ENCODE data around the gene PDE6H. TPM values are rescaled to one million over a fixed set of nuclear protein-coding genes. Genes with fewer than 3 reads are reported as not detected.

The PDE6H gene
- total RNA-seq, 1 donor from 2014 or later: not detected

GRCh38 chr12:14942196-14942931 is 30.5 kb upstream of the PDE6H start:
- peaks cover 2% of the 10 kb centered on the region for H3K9me3 Mint-ChIP-seq (ENCODE audit: unreplicated experiment)

DNA sequence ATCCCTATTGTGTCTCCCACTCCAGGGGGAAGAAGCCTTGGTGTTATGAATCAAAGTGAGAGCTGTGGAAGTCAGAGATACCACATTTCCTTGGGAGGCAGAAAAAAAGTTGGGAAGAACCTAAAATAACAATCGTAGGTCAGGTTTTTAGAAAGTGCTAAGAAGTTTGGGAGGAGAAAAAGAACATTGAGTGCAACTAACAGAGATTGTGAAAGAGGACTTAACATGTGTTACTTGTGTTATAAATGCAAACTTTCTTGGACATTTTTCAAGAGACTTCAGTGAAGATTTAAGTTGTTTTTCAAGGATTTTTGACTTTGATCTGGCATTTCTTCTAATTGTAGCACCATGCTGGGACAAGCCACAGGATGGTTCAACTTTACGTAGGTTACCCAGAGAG is 26.7 kb upstream of the PDE6H start:
- no peaks in the 10 kb centered on the region for H3K36me3 Mint-ChIP-seq (ENCODE audit: unreplicated experiment)

More at GRCh38 chr12:14942196-14942931, 30.5 kb upstream of the PDE6H start:
- DNase-seq: no peak
- no peak overlapping the region for H3K4me3 Mint-ChIP-seq (ENCODE audit: unreplicated experiment)
- H3K27ac Mint-ChIP-seq (ENCODE audit: unreplicated experiment): no peak overlapping the region
- TF ChIP-seq CTCF (IDR thresholded peaks at IDR 0.05; ENCODE audit: partially characterized antibody, unreplicated experiment): no peak
- no peaks in the 10 kb centered on the region for H3K36me3 Mint-ChIP-seq (ENCODE audit: unreplicated experiment)
- no peaks in the 10 kb centered on the region for H3K4me1 Mint-ChIP-seq (ENCODE audit: low read depth, unreplicated experiment)
- no peaks in the 10 kb centered on the region for H3K27me3 Mint-ChIP-seq (ENCODE audit: unreplicated experiment)

GRCh38 chr12:14946861-14947260 is 26.0 kb upstream of the PDE6H start:
- TF ChIP-seq CTCF (IDR thresholded peaks at IDR 0.05; ENCODE audit: partially characterized antibody, unreplicated experiment): no peak
- Mint-ChIP-seq H3K4me3 (ENCODE audit: unreplicated experiment) (no peak overlapping the region), H3K27ac (ENCODE audit: unreplicated experiment) (no peak overlapping the region), H3K36me3 (ENCODE audit: unreplicated experiment) (no peaks in the 10 kb centered on the region), H3K4me1 (ENCODE audit: low read depth, unreplicated experiment) (no peaks in the 10 kb centered on the region), H3K9me3 (ENCODE audit: unreplicated experiment) (peaks cover 2% of the 10 kb centered on the region), H3K27me3 (ENCODE audit: unreplicated experiment) (no peaks in the 10 kb centered on the region)
- no peak for DNase-seq

More for the DNA sequence above, 26.7 kb upstream of the PDE6H start:
- no peaks in the 10 kb centered on the region for H3K4me1 Mint-ChIP-seq (ENCODE audit: low read depth, unreplicated experiment)
- H3K27ac Mint-ChIP-seq (ENCODE audit: unreplicated experiment): no peak overlapping the region
- H3K4me3 Mint-ChIP-seq (ENCODE audit: unreplicated experiment): no peak overlapping the region
- H3K9me3 Mint-ChIP-seq (ENCODE audit: unreplicated experiment): peaks cover 2% of the 10 kb centered on the region
- H3K27me3 Mint-ChIP-seq (ENCODE audit: unreplicated experiment): no peaks in the 10 kb centered on the region
- no peak for DNase-seq
- TF ChIP-seq CTCF (IDR thresholded peaks at IDR 0.05; ENCODE audit: partially characterized antibody, unreplicated experiment): no peak

GRCh38 chr12:14948672-14949071 is 24.2 kb upstream of the PDE6H start:
- Mint-ChIP-seq H3K27me3 (ENCODE audit: unreplicated experiment) (no peaks in the 10 kb centered on the region), H3K36me3 (ENCODE audit: unreplicated experiment) (no peaks in the 10 kb centered on the region), H3K4me1 (ENCODE audit: low read depth, unreplicated experiment) (no peaks in the 10 kb centered on the region), H3K4me3 (ENCODE audit: unreplicated experiment) (no peak overlapping the region), H3K9me3 (ENCODE audit: unreplicated experiment) (no peaks in the 10 kb centered on the region), H3K27ac (ENCODE audit: unreplicated experiment) (no peak overlapping the region)
- TF ChIP-seq CTCF (IDR thresholded peaks at IDR 0.05; ENCODE audit: partially characterized antibody, unreplicated experiment): no peak
- no peak for DNase-seq

DNA sequence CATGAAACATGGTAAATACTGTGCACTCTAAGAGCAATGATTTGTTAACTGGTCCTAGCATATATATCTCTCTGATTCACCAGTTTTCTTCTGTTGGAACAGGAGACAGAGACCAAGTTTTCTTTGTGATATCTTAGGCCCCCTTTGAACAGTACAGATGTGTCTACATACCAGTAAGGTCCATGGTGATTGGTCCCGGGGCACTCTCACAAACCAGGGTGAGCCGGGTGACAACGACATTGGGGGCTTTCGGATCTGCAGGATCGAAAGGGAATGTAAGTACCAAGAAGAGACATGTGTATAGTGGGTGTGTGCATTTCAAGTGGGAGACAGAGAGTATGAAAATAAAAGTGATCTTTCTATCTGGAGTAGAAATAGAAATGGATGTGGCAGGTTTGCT is 23.2 kb upstream of the PDE6H start:
- no peaks in the 10 kb centered on the region for H3K4me1 Mint-ChIP-seq (ENCODE audit: low read depth, unreplicated experiment)
- no peak for DNase-seq

More for the DNA sequence above, 23.2 kb upstream of the PDE6H start:
- no peaks in the 10 kb centered on the region for H3K9me3 Mint-ChIP-seq (ENCODE audit: unreplicated experiment)
- no peak for TF ChIP-seq CTCF (IDR thresholded peaks at IDR 0.05; ENCODE audit: partially characterized antibody, unreplicated experiment)
- H3K27me3 Mint-ChIP-seq (ENCODE audit: unreplicated experiment): no peaks in the 10 kb centered on the region
- H3K4me3 Mint-ChIP-seq (ENCODE audit: unreplicated experiment): no peak overlapping the region
- no peaks in the 10 kb centered on the region for H3K36me3 Mint-ChIP-seq (ENCODE audit: unreplicated experiment)
- H3K27ac Mint-ChIP-seq (ENCODE audit: unreplicated experiment): no peak overlapping the region

All from glutamatergic neuron (in vitro differentiated cells).